ENCODE measurements around the gene ERO1B. TPM values are rescaled to one million over a fixed set of nuclear protein-coding genes. Genes with fewer than 3 reads are reported as not detected.

Gene ERO1B
- total RNA-seq, 1 experiment from 2014 or later: 2.9 TPM

GRCh38 chr1:236253918-236254637 lies 27.7 kb downstream of the ERO1B start:
- no peak for DNase-seq (ENCODE audit: low read depth)

DNA sequence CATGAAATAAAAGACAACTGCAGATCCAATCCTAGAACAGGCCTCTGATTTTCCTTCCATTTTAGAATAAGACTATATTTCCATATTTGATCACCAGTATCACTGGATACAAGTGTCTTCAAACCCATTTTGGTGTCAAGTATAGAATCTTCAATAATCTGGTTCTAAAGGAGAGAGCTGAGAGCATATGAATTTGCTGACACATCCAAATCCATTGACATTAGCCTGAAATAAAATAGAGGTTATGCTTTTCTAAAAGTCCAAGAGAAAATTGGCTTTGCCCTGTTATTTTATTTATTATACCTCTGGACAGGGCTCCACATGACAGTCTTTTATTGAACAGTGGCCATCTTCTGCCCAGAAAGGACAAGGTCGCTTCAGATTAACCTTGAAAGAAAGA lies 28.6 kb downstream of the ERO1B start:
- DNase-seq (ENCODE audit: low read depth): no peak

DNA sequence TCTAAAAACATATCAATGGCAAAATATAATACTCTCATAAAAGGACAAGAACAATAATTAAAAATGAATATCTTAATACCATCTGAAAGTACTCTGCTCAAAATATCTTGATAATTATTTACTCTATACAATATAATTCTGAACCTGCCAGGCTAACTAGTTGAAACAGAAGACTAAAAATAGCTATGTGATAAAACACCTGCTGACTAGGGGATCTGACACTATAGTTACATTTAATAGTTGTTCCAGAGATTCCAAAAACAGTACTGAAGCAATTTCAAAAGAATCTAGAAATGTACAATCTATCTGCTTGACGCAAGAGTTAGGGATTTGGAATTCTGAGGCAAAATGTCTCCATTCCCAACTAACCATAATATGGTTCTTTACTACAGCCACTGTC lies 30.2 kb downstream of the ERO1B start:
- no peak for DNase-seq (ENCODE audit: low read depth)

DNA sequence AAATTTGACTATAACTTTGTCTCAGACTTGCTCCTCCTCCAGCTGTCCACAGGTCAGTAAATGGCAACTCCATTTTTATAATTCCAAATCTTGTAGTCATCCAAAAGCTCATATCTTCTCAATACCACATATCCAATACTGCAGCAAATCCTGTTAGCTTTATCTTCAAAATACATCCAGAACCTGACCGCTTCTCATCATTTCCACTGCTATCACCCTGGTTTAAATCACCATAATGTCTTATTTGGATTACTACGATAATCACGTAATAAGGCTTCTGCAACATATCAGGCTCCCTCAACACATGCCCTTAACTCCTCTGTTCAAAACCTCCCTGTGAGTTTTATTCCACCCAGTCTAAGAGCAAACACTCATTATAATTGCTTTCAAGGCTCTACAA lies 34.5 kb downstream of the ERO1B start:
- no peak for DNase-seq (ENCODE audit: low read depth)

GRCh38 chr1:236242568-236242967 lies 39.2 kb downstream of the ERO1B start:
- no peak for DNase-seq (ENCODE audit: low read depth)

- DNase-seq (ENCODE audit: low read depth): no peak
Measured at GRCh38 chr1:236240675-236241074, 41.1 kb downstream of the ERO1B start.

GRCh38 chr1:236239092-236239585 lies 42.6 kb downstream of the ERO1B start:
- DNase-seq (ENCODE audit: low read depth): no peak

DNA sequence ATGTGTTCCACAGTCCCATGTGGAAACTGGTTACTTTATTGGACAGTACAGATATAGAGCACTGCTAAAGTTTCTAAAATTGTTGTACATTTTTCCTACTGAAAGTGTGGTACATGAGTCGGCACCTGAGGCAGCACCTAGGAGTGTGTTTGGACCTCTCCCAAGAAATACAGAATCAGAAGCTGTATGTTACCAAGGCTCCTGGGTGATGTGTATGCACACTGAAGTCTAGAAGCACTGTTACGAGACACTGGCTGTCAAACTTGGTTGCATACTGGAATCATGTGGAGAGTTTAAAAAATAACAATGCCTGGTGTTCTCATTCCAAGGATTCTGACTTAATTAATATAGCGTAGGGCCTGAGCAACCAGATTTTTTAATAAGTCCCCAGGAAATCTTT lies 46.6 kb downstream of the ERO1B start:
- no peak for DNase-seq (ENCODE audit: low read depth)

- DNase-seq (ENCODE audit: low read depth): no peak
Measured at GRCh38 chr1:236228411-236228810, 53.3 kb downstream of the ERO1B start.

DNA sequence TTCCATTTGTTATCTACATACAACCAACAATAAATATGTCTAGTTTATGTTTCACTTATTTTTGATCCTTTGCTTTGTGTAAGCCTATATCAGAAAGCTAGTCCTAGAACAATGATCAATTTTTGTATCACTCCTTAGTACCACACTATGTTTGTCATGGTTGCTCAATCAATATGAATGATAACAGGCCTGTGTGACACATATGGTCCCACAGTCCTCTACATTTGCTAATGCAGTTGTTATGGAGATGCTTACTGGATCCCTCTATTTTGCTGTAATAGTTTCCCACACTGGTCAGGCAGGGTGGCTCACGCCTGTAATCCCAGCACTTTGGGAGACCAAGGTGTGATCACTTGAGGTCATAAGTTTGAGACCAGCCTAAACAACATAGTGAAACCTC lies 59.1 kb downstream of the ERO1B start:
- no peak for DNase-seq (ENCODE audit: low read depth)

DNA sequence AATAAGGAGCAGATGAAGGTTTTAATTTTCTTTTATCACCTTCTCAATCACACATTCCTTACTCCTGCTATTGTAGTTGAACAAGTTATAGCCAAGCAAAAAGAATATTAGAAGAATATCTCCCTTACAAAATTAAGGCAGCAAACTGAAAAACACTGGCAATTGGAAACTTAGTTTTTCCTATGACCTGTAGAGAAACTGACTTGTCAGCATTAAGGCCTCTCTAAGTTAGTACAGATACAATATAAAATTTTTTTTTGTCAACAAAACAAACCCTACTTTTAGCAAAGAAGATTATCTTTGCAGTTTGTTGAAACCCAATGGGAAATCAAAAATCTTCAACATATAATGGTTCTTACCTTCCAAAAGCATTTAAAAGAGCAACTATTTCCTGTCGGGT lies 61.3 kb downstream of the ERO1B start:
- no peak for DNase-seq (ENCODE audit: low read depth)

- no peak for DNase-seq (ENCODE audit: low read depth)
Measured at GRCh38 chr1:236214761-236215160, 67.0 kb downstream of the ERO1B start.

DNA sequence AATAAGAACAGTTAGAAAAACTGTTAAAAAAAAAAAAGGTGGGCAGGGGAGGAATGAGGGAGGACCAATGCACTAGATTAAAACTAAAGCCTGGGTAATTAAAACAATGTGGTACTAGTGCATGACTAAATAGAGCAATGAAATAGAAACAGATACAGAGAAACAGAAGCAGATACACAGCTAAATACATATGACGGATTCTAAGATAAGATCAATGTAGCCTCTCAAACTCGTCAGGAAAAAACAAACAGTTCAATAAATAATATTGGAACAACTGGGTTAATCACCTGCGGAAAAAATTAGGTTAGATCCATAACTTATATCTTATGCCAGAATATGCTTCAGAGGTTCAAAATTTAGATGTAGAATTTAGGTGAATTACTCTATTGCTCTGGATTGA lies 68.2 kb downstream of the ERO1B start:
- DNase-seq (ENCODE audit: low read depth): no peak

GRCh38 chr1:236211815-236212214 lies 69.9 kb downstream of the ERO1B start:
- no peak for DNase-seq (ENCODE audit: low read depth)

GRCh38 chr1:236209713-236210112 lies 72.0 kb downstream of the ERO1B start:
- DNase-seq (ENCODE audit: low read depth): no peak

DNA sequence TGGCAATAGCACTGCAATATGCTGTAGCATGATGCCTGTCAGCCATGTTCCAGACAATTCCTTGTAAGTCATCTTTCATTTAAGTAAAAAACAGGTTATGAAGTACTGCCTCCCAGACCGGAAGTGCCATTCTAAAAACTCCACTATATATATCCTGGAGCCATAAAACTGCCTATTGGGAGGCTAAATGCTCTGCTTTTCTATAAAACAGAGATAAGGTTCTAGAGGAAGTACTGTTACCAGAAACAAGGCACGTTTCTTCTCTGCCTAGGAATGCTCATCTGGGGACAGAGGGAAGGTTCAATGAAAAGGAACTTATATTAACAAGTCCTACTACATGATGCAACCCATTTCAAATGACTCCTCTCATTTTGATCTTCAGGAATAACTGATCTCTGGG lies 72.6 kb downstream of the ERO1B start:
- no peak for DNase-seq (ENCODE audit: low read depth)

GRCh38 chr1:236207569-236207968 lies 74.2 kb downstream of the ERO1B start:
- DNase-seq (ENCODE audit: low read depth): no peak

DNA sequence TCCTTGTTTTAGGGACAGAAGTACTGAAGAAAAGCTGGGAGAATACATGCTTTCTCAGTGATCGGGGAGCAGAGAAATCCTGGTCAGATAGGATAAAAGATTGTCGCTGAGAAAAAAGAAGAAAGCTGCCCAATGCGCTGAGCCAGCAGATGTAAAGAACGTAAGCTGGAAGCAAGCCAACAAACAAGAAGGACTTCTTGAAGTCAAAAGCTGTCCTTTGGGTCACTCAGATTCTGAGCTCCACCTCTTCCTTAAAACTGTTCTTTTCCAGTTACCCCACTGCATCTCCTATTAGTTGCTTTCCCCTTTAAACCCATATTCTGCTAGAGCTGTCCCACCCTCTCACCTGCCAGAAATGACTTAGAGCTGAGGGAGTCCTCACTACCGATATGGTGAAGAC lies 74.6 kb downstream of the ERO1B start:
- no peak for DNase-seq (ENCODE audit: low read depth)

- no peak for DNase-seq (ENCODE audit: low read depth)
Measured at GRCh38 chr1:236206548-236206947, 75.2 kb downstream of the ERO1B start.

- DNase-seq (ENCODE audit: low read depth): no peak
Measured at GRCh38 chr1:236204656-236205055, 77.1 kb downstream of the ERO1B start.

DNA sequence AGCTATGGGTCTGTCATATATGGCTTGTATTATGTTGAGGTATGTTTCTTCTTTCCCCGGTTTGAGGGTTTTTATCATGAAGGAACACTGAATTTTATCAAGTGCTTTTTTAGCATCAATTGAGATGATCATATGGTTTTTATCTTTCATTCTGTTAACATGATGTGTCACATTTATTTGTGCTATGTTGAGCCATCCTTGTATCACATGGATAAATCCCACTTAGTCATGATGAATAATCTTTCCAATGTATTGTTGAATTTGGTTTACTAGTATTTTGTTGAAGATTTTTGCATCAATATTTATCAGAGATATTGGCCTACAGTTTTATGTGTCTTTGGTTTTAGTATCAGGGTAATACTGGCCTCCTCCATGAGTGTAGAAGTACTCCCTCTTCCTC lies 77.7 kb downstream of the ERO1B start:
- no peak for DNase-seq (ENCODE audit: low read depth)

GRCh38 chr1:236201786-236202185 lies 80.0 kb downstream of the ERO1B start:
- DNase-seq (ENCODE audit: low read depth): no peak

GRCh38 chr1:236200925-236201324 lies 80.8 kb downstream of the ERO1B start:
- no peak for DNase-seq (ENCODE audit: low read depth)

DNA sequence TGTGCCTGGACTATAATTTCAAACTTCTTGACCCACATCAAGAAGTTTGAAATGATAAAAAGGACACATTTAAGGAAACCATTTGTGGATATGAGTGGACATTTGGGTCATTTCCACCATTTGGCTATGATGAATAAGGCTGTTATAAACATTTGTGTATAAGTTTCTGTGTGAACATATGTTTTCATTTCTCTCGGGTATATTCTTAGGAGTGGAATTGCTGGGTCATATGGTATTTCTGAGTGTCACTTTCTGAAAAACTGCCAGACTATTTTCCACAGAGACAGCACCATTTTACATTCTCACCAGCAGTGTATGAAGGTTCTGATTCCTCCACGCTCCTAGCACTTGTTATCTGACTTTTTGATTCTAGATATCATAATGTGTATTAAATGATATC lies 88.6 kb downstream of the ERO1B start:
- DNase-seq (ENCODE audit: low read depth): no peak

Measured in Daoy (cell line).